Activated naive CD8-positive, alpha-beta T cell treated with anti-CD3 and anti-CD28 coated beads, Interleukin-2, amount 10 ng/mL, durations not matched to agents 7 days and 5 days (primary cell): ENCODE data around the gene PARD3. TPM values are rescaled to one million over a fixed set of nuclear protein-coding genes. Genes with fewer than 3 reads are reported as not detected.

Experiments
- ATAC-seq: fragments of 150-1000 bp; cut with Tn5 transposase; one replicate; pipeline ENCODE4 v1.10.0; 2021; ENCODE audit warnings: low read depth, moderate library complexity
- POLR2A ChIA-PET: fragments of 350-600 bp; sonication (Branson Sonifier 250); formaldehyde crosslinking; loops from one replicate; lab custom pipeline; 2021; ENCODE audit warnings: antibody characterized with exemption; lab: Charles Lee
- DNase-seq: peaks from one replicate; pipeline ENCODE4 v3.0.0; 2021
- H3K27ac Mint-ChIP-seq: one replicate; pipeline ENCODE4 v1.8.0; 2022; ENCODE audit warnings: mild to moderate bottlenecking, mixed read lengths
- H3K27me3 Mint-ChIP-seq: one replicate; pipeline ENCODE4 v1.8.0; 2022; ENCODE audit warnings: mild to moderate bottlenecking, moderate library complexity, mixed read lengths
- H3K36me3 Mint-ChIP-seq: one replicate; pipeline ENCODE4 v1.8.0; 2021; ENCODE audit warnings: mild to moderate bottlenecking, mixed read lengths
- H3K4me1 Mint-ChIP-seq: one replicate; pipeline ENCODE4 v1.8.0; 2021; ENCODE audit warnings: mixed read lengths
- H3K4me3 Mint-ChIP-seq: one replicate; pipeline ENCODE4 v1.8.0; 2022; ENCODE audit warnings: mild to moderate bottlenecking, moderate library complexity, mixed read lengths
- H3K9me3 Mint-ChIP-seq: one replicate; pipeline ENCODE4 v1.8.0; 2021; ENCODE audit warnings: mixed read lengths
- total RNA-seq, 2 experiments: library from RNA; stranded (reverse); gene quantifications; one replicate each; pipeline ENCODE4 v1.2.3, GENCODE V29; 2021

The PARD3 gene
- total RNA-seq, 2 experiments from 2014 or later, result 0.48 to 0.55 TPM

GRCh38 chr10:34539533-34540315 lies 275.4 kb downstream of the PARD3 start:
- H3K27me3 Mint-ChIP-seq, result no peaks in the 10 kb centered on the region
- DNase-seq (no peak), ATAC-seq (no peak)
- H3K4me3 Mint-ChIP-seq, result no peak overlapping the region
- H3K4me1 Mint-ChIP-seq, result peaks cover 10% of the 10 kb centered on the region
- H3K36me3 Mint-ChIP-seq, result no peaks in the 10 kb centered on the region
- peaks cover 2% of the 10 kb centered on the region for H3K9me3 Mint-ChIP-seq
- POLR2A ChIA-PET, result no interaction called here
- H3K27ac Mint-ChIP-seq, result no peak overlapping the region

- Mint-ChIP-seq H3K4me1 (peaks cover 10% of the 10 kb centered on the region), H3K4me3 (no peak overlapping the region), H3K27ac (no peak overlapping the region), H3K36me3 (no peaks in the 10 kb centered on the region), H3K9me3 (peaks cover 4% of the 10 kb centered on the region), H3K27me3 (no peaks in the 10 kb centered on the region)
- DNase-seq, result no peak
- POLR2A ChIA-PET, result no interaction called here
- no peak for ATAC-seq
These were observed 276.7 kb downstream of the PARD3 start for GRCh38 chr10:34538281-34538829.

GRCh38 chr10:34537629-34538231 lies 277.4 kb downstream of the PARD3 start:
- H3K4me1 Mint-ChIP-seq, result peaks cover 10% of the 10 kb centered on the region
- POLR2A ChIA-PET, result no interaction called here
- H3K9me3 Mint-ChIP-seq, result peaks cover 4% of the 10 kb centered on the region
- H3K27me3 Mint-ChIP-seq, result no peaks in the 10 kb centered on the region
- H3K36me3 Mint-ChIP-seq, result no peaks in the 10 kb centered on the region
- DNase-seq (no peak), ATAC-seq (no peak)
- H3K4me3 Mint-ChIP-seq, result no peak overlapping the region
- no peak overlapping the region for H3K27ac Mint-ChIP-seq

- POLR2A ChIA-PET, result no interaction called here
- Mint-ChIP-seq H3K27me3 (no peaks in the 10 kb centered on the region), H3K4me3 (no peak overlapping the region), H3K4me1 (peaks cover 10% of the 10 kb centered on the region), H3K9me3 (peaks cover 4% of the 10 kb centered on the region), H3K27ac (no peak overlapping the region), H3K36me3 (no peaks in the 10 kb centered on the region)
- ATAC-seq (no peak), DNase-seq (no peak)
These were observed 279.2 kb downstream of the PARD3 start for GRCh38 chr10:34535872-34536271.

- Mint-ChIP-seq H3K27me3 (no peaks in the 10 kb centered on the region), H3K9me3 (peaks cover 4% of the 10 kb centered on the region), H3K4me3 (no peak overlapping the region), H3K36me3 (no peaks in the 10 kb centered on the region), H3K4me1 (no peaks in the 10 kb centered on the region), H3K27ac (no peak overlapping the region)
- POLR2A ChIA-PET, result no interaction called here
- ATAC-seq, result no peak
- no peak for DNase-seq
These were observed 284.3 kb downstream of the PARD3 start for GRCh38 chr10:34530778-34531177.

- ATAC-seq (no peak), DNase-seq (no peak)
- Mint-ChIP-seq H3K36me3 (no peaks in the 10 kb centered on the region), H3K4me3 (no peak overlapping the region), H3K4me1 (no peaks in the 10 kb centered on the region), H3K27me3 (peaks cover 2% of the 10 kb centered on the region), H3K9me3 (no peaks in the 10 kb centered on the region), H3K27ac (no peak overlapping the region)
- POLR2A ChIA-PET, result no interaction called here
These were observed 286.8 kb downstream of the PARD3 start for GRCh38 chr10:34528320-34528719.

- H3K4me1 Mint-ChIP-seq, result no peaks in the 10 kb centered on the region
- H3K27me3 Mint-ChIP-seq, result peaks cover 2% of the 10 kb centered on the region
- no peaks in the 10 kb centered on the region for H3K36me3 Mint-ChIP-seq
- no peaks in the 10 kb centered on the region for H3K9me3 Mint-ChIP-seq
- no peak overlapping the region for H3K27ac Mint-ChIP-seq
- H3K4me3 Mint-ChIP-seq, result no peak overlapping the region
- DNase-seq, result no peak
- POLR2A ChIA-PET, result no interaction called here
- no peak for ATAC-seq
These were observed 288.1 kb downstream of the PARD3 start for GRCh38 chr10:34526758-34527730.

- no peak for ATAC-seq
- Mint-ChIP-seq H3K4me3 (no peak overlapping the region), H3K27ac (no peak overlapping the region), H3K9me3 (no peaks in the 10 kb centered on the region), H3K4me1 (no peaks in the 10 kb centered on the region), H3K36me3 (no peaks in the 10 kb centered on the region), H3K27me3 (peaks cover 4% of the 10 kb centered on the region)
- POLR2A ChIA-PET, result no interaction called here
- no peak for DNase-seq
These were observed 288.9 kb downstream of the PARD3 start for GRCh38 chr10:34526186-34526585.

GRCh38 chr10:34524369-34525091 lies 290.6 kb downstream of the PARD3 start:
- no peak for DNase-seq
- H3K4me3 Mint-ChIP-seq, result no peak overlapping the region
- no peak overlapping the region for H3K27ac Mint-ChIP-seq
- POLR2A ChIA-PET, result no interaction called here
- no peaks in the 10 kb centered on the region for H3K9me3 Mint-ChIP-seq
- no peaks in the 10 kb centered on the region for H3K36me3 Mint-ChIP-seq
- no peaks in the 10 kb centered on the region for H3K4me1 Mint-ChIP-seq
- ATAC-seq, result no peak
- peaks cover 4% of the 10 kb centered on the region for H3K27me3 Mint-ChIP-seq

- no peak for DNase-seq
- H3K27me3 Mint-ChIP-seq, result peaks cover 4% of the 10 kb centered on the region
- H3K27ac Mint-ChIP-seq, result no peak overlapping the region
- H3K9me3 Mint-ChIP-seq, result no peaks in the 10 kb centered on the region
- POLR2A ChIA-PET, result no interaction called here
- peak overlapping the region; percentile 29 for H3K4me3 Mint-ChIP-seq
- H3K4me1 Mint-ChIP-seq, result no peaks in the 10 kb centered on the region
- no peak for ATAC-seq
- H3K36me3 Mint-ChIP-seq, result no peaks in the 10 kb centered on the region
These were observed 291.9 kb downstream of the PARD3 start for GRCh38 chr10:34523017-34523767.

GRCh38 chr10:34522546-34522945 lies 292.6 kb downstream of the PARD3 start:
- POLR2A ChIA-PET, result no interaction called here
- H3K9me3 Mint-ChIP-seq, result no peaks in the 10 kb centered on the region
- DNase-seq (no peak), ATAC-seq (no peak)
- peaks cover 4% of the 10 kb centered on the region for H3K27me3 Mint-ChIP-seq
- H3K27ac Mint-ChIP-seq, result no peak overlapping the region
- H3K36me3 Mint-ChIP-seq, result no peaks in the 10 kb centered on the region
- peak overlapping the region; percentile 29 for H3K4me3 Mint-ChIP-seq
- no peaks in the 10 kb centered on the region for H3K4me1 Mint-ChIP-seq

- no peak for DNase-seq
- POLR2A ChIA-PET, result no interaction called here
- Mint-ChIP-seq H3K27me3 (peaks cover 4% of the 10 kb centered on the region), H3K4me3 (no peak overlapping the region), H3K27ac (no peak overlapping the region), H3K9me3 (no peaks in the 10 kb centered on the region), H3K36me3 (no peaks in the 10 kb centered on the region), H3K4me1 (no peaks in the 10 kb centered on the region)
- ATAC-seq, result no peak
These were observed 294.6 kb downstream of the PARD3 start for GRCh38 chr10:34520510-34520909.
